Esophagus muscularis mucosa (tissue), 4 donors: ENCODE data around the gene USP1. TPM values are rescaled to one million over a fixed set of nuclear protein-coding genes. Genes with fewer than 3 reads are reported as not detected.

ENCODE experiments used
- DNase-seq: peaks from one replicate; pipeline ENCODE4 v3.0.0-alpha.2; 2017; ENCODE audit errors: extremely low spot score
- H3K27ac ChIP-seq, 4 donors: fragments of 200-600 bp; sonication (generic); replicated peaks in 1 of 4; 1 replicate in 3 of 4; 2 replicates in 1 of 4; pipeline ENCODE4 v1.5.1; 2016 to 2019; ENCODE audit warnings: mild to moderate bottlenecking in 1 of 4
- H3K27me3 ChIP-seq, 4 donors: fragments of 200-600 bp; sonication (generic); one replicate each; pipeline versions ENCODE4 v1.5.1 to v1.6.0; 2016 to 2019
- H3K36me3 ChIP-seq, 4 donors: fragments of 200-600 bp; sonication (generic); one replicate each; pipeline ENCODE4 v1.5.1; 2016 to 2019
- H3K4me1 ChIP-seq, 4 donors: fragments of 200-600 bp; sonication (generic); one replicate each; pipeline ENCODE4 v1.5.1; 2016 to 2019
- H3K4me3 ChIP-seq, 4 donors: fragments of 200-600 bp; sonication (generic); 1 replicate in 2 of 4; 2 replicates in 2 of 4; pipeline ENCODE4 v1.5.1; 2016 to 2019; ENCODE audit warnings: mild to moderate bottlenecking in 4 of 4, moderate library complexity in 1 of 4
- H3K9me3 ChIP-seq, 4 donors: fragments of 200-600 bp; sonication (generic); 1 replicate in 3 of 4; 2 replicates in 1 of 4; pipeline ENCODE4 v1.5.1; 2016 to 2019
- EP300 ChIP-seq: sonication (generic); formaldehyde crosslinking; IDR thresholded peaks from one replicate; pipeline ENCODE4 v1.6.1; 2017; ENCODE audit warnings: antibody characterized with exemption
- POLR2A ChIP-seq: fragments of 450-650 bp; IDR thresholded peaks from one replicate; pipeline ENCODE4 v1.6.1; 2017; ENCODE audit warnings: antibody characterized with exemption, moderate library complexity, mild to moderate bottlenecking, low read depth
- POLR2AphosphoS5 ChIP-seq, 2 donors: sonication (generic); formaldehyde crosslinking; IDR thresholded peaks; one replicate each; pipeline ENCODE4 v1.6.1; 2017; ENCODE audit warnings: antibody characterized with exemption in 2 of 2
- WGBS: methylation state at CpG from one replicate; pipeline ENCODE4 v1.1.5; 2018; 5-methylcytosine and 5-hydroxymethylcytosine counted together
- intact Hi-C: fragments of 100-400 bp; cut with DNase I; formaldehyde crosslinking; loops from one replicate; pipeline ENCODE4 v1.15.1; 2023
- total RNA-seq, 4 donors: library from RNA; depleted of rRNA; stranded (reverse); fragments of >200 nt; gene quantifications; one replicate each; pipeline versions ENCODE4 v1.1.0 to v1.2.1, GENCODE V29; 2016
- TF ChIP-seq, protein P1 (sequence below), 3 experiments: fragments of 200-600 bp in 2 of 3; fragments of 450-650 bp in 1 of 3; sonication (generic) in 2 of 3; IDR thresholded peaks; one replicate each; pipeline ENCODE4 v1.5.1; 2017 to 2019; ENCODE audit warnings: antibody characterized with exemption in 3 of 3, mild to moderate bottlenecking in 2 of 3, moderate library complexity in 1 of 3

The USP1 gene
- total RNA-seq, 4 donors from 2014 or later: 21.0 to 32.4 (median 27.6) TPM

DNA sequence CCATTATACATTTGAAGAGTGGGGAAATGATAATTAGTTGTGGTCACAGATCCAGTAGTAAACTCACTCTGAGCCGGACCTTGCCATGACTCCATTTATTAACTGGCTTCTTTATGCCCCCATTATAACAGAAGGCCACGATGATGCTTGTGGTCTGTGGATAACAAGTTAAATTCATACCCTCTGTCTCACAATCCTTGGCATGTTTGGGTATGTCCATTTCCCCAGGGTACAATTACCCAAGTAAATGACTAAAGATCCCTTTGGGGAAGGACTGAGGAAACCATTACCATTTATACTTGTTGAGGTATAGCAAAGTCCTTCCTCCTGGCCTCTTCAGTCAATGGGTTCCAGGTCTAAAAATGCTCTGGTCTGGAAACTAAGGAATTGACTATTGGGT lies 7.3 kb upstream of the USP1 start:
- DNase-seq: no peak
- 94% methylated on average over 2 of the region's 2 CpGs for WGBS
- TF ChIP-seq POLR2A (no peak), EP300 (no peak), POLR2AphosphoS5 (IDR thresholded peaks at IDR 0.05) (no peak)
- TF ChIP-seq, protein P1, sequence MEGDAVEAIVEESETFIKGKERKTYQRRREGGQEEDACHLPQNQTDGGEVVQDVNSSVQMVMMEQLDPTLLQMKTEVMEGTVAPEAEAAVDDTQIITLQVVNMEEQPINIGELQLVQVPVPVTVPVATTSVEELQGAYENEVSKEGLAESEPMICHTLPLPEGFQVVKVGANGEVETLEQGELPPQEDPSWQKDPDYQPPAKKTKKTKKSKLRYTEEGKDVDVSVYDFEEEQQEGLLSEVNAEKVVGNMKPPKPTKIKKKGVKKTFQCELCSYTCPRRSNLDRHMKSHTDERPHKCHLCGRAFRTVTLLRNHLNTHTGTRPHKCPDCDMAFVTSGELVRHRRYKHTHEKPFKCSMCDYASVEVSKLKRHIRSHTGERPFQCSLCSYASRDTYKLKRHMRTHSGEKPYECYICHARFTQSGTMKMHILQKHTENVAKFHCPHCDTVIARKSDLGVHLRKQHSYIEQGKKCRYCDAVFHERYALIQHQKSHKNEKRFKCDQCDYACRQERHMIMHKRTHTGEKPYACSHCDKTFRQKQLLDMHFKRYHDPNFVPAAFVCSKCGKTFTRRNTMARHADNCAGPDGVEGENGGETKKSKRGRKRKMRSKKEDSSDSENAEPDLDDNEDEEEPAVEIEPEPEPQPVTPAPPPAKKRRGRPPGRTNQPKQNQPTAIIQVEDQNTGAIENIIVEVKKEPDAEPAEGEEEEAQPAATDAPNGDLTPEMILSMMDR (IDR thresholded peaks at IDR 0.05): no peak

GRCh38 chr1:62433861-62434617 lies 2.8 kb upstream of the USP1 start:
- Histone ChIP-seq H3K36me3 (no peaks in the 10 kb centered on the region), H3K9me3 (no peaks in the 10 kb centered on the region), H3K27ac (no peak overlapping the region), H3K4me1 (peaks cover 16 to 24% (median 22%) of the 10 kb centered on the region in 4 donors), H3K27me3 (no peaks in the 10 kb centered on the region), H3K4me3 (no peak overlapping the region)
- DNase-seq: no peak
- intact Hi-C loops: loop anchor here (10.0 kb wide), 2 partner anchors 251 to 709 kb away; partner anchors contain the start of genes DOCK7 and TM2D1
- 84% methylated on average over 10 of the region's 10 CpGs for WGBS
- TF ChIP-seq POLR2A (no peak), POLR2AphosphoS5 (IDR thresholded peaks at IDR 0.05) (no peak), EP300 (no peak)
- TF ChIP-seq, protein P1 (IDR thresholded peaks at IDR 0.05): no peak

More for the DNA sequence above, 7.3 kb upstream of the USP1 start:
- Histone ChIP-seq H3K36me3 (no peaks in the 10 kb centered on the region), H3K27me3 (no peaks in the 10 kb centered on the region), H3K27ac (no peak overlapping the region), H3K9me3 (no peaks in the 10 kb centered on the region), H3K4me1 (no peaks in the 10 kb centered on the region), H3K4me3 (no peak overlapping the region)
- intact Hi-C loops: no loop called here

DNA sequence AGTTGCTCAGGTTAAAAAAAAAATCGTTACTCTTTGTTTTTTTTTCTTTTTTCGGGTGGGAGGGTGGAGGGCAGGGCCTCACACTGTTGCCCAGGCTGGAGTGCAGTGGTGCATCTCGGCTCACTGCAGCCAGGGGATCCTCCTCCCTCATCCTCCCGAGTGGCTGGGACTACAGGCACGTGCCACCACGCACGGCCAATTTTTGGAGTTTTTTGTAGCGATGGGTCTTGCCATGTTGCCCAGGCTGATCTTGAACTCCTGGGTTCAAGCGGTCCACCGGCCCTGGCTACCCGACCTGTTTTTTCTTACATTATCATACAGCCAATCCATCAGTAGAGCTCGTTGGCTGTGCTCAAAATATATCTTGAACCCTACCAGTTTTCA lies 2.2 kb upstream of the USP1 start:
- H3K4me3 ChIP-seq: no peak overlapping the region
- peaks cover 18 to 30% (median 28%) of the 10 kb centered on the region in 4 donors for H3K4me1 ChIP-seq
- WGBS: 93% methylated on average over 12 of the region's 12 CpGs
- H3K9me3 ChIP-seq: no peaks in the 10 kb centered on the region
- no peak overlapping the region for H3K27ac ChIP-seq
- H3K36me3 ChIP-seq: no peaks in the 10 kb centered on the region
- intact Hi-C loops: loop anchor here (5.0 to 10.0 kb wide), 3 partner anchors 250 to 710 kb away; partner anchors contain the start of genes ATG4C, DOCK7 and TM2D1
- TF ChIP-seq POLR2A (no peak), POLR2AphosphoS5 (IDR thresholded peaks at IDR 0.05) (no peak)
- TF ChIP-seq, protein P1 (IDR thresholded peaks at IDR 0.05): no peak
- no peaks in the 10 kb centered on the region for H3K27me3 ChIP-seq
- DNase-seq: no peak

GRCh38 chr1:62435231-62436038 lies 1.4 kb upstream of the USP1 start:
- H3K27me3 ChIP-seq: no peaks in the 10 kb centered on the region
- peak overlapping the region; percentile 92 to 99 (median 98) for H3K27ac ChIP-seq
- peak overlapping the region; percentile 79 to 97 (median 88) for H3K4me3 ChIP-seq
- intact Hi-C loops: loop anchor here (5.0 to 10.0 kb wide), 3 partner anchors 249 to 711 kb away; partner anchors contain the start of genes ATG4C, DOCK7 and TM2D1
- no peak for DNase-seq
- peaks cover 18 to 38% (median 35%) of the 10 kb centered on the region in 4 donors for H3K4me1 ChIP-seq
- no peaks in the 10 kb centered on the region for H3K9me3 ChIP-seq
- H3K36me3 ChIP-seq: peaks cover 0 to 2% (median 0%) of the 10 kb centered on the region in 4 donors
- WGBS: 64% methylated on average over 24 of the region's 31 CpGs
- TF ChIP-seq POLR2AphosphoS5 (IDR thresholded peaks at IDR 0.05): no peak
- TF ChIP-seq EP300: no peak
- TF ChIP-seq, protein P1 (IDR thresholded peaks at IDR 0.05): no peak
- TF ChIP-seq POLR2A: no peak
